Measurements from ENCODE around the gene ZNF215.
"Not testable (repeated sequence)": the region's sequence is repeated elsewhere in the genome, so short reads cannot be mapped to it uniquely, and the experiment has no call there.

The ZNF215 gene

GRCh38 chr11:6926208-6927029, at the start of gene ZNF215:
Gene ZNF215 (plus strand): TSS chr11:6926426. CDS start chr11:6932273, 5,847 bp downstream.
- peak within 1 kb of the TSS; percentile 84 for H3K9ac ChIP-seq (ENCODE audit: low read depth, low read length)
- H3K36me3 ChIP-seq (ENCODE audit: control insufficient read depth, insufficient read depth, low read length) = peaks cover 10% of the 10 kb centered on the region
- peak within 1 kb of the TSS; percentile 67 for H3K27ac ChIP-seq (ENCODE audit: low read depth, low read length)
- peak within 1 kb of the TSS; percentile 86 for H3K4me3 ChIP-seq (ENCODE audit: low read depth, low read length)
- no peaks in the 10 kb centered on the region for H3K9me3 ChIP-seq (ENCODE audit: control insufficient read depth, insufficient read depth, low read length)
- 0 out of 2 replicates have a peak, but pooled peaks cover 4% of the 10 kb centered on the region for H3K27me3 ChIP-seq (ENCODE audit: control insufficient read depth, insufficient read depth, low read length)
- peaks cover 20% of the 10 kb centered on the region for H3K4me1 ChIP-seq (ENCODE audit: control insufficient read depth, insufficient read depth, low read length)

GRCh38 chr11:6876914-6877313, 49.3 kb upstream of the ZNF215 start:
- no peaks in the 10 kb centered on the region for H3K36me3 ChIP-seq (ENCODE audit: control insufficient read depth, insufficient read depth, low read length)
- H3K4me1 ChIP-seq (ENCODE audit: control insufficient read depth, insufficient read depth, low read length) = no peaks in the 10 kb centered on the region

GRCh38 chr11:6882751-6883150, 43.5 kb upstream of the ZNF215 start:
- H3K27me3 ChIP-seq (ENCODE audit: control insufficient read depth, insufficient read depth, low read length) = no peaks in the 10 kb centered on the region
- H3K4me3 ChIP-seq (ENCODE audit: low read depth, low read length) = no peak overlapping the region
- H3K27ac ChIP-seq (ENCODE audit: low read depth, low read length) = no peak overlapping the region
- no peaks in the 10 kb centered on the region for H3K4me1 ChIP-seq (ENCODE audit: control insufficient read depth, insufficient read depth, low read length)
- no peaks in the 10 kb centered on the region for H3K36me3 ChIP-seq (ENCODE audit: control insufficient read depth, insufficient read depth, low read length)
- no peak overlapping the region for H3K9ac ChIP-seq (ENCODE audit: low read depth, low read length)
- no peaks in the 10 kb centered on the region for H3K9me3 ChIP-seq (ENCODE audit: control insufficient read depth, insufficient read depth, low read length)

More at GRCh38 chr11:6876914-6877313, 49.3 kb upstream of the ZNF215 start:
- Histone ChIP-seq H3K9ac (ENCODE audit: low read depth, low read length) (no peak overlapping the region), H3K4me3 (ENCODE audit: low read depth, low read length) (no peak overlapping the region), H3K27ac (ENCODE audit: low read depth, low read length) (no peak overlapping the region), H3K9me3 (ENCODE audit: control insufficient read depth, insufficient read depth, low read length) (no peaks in the 10 kb centered on the region; the same call in 1 of the 2 replicates), H3K27me3 (ENCODE audit: control insufficient read depth, insufficient read depth, low read length) (no peaks in the 10 kb centered on the region)

GRCh38 chr11:6887711-6888110, 38.5 kb upstream of the ZNF215 start:
- not testable (repeated sequence) for H3K36me3 ChIP-seq (ENCODE audit: control insufficient read depth, insufficient read depth, low read length); H3K4me3 ChIP-seq (ENCODE audit: low read depth, low read length); H3K4me1 ChIP-seq (ENCODE audit: control insufficient read depth, insufficient read depth, low read length); H3K27ac ChIP-seq (ENCODE audit: low read depth, low read length); H3K27me3 ChIP-seq (ENCODE audit: control insufficient read depth, insufficient read depth, low read length); H3K9me3 ChIP-seq (ENCODE audit: control insufficient read depth, insufficient read depth, low read length); H3K9ac ChIP-seq (ENCODE audit: low read depth, low read length)

- no peaks in the 10 kb centered on the region for H3K27me3 ChIP-seq (ENCODE audit: control insufficient read depth, insufficient read depth, low read length)
- no peak overlapping the region for H3K9ac ChIP-seq (ENCODE audit: low read depth, low read length)
- no peak overlapping the region for H3K27ac ChIP-seq (ENCODE audit: low read depth, low read length)
- H3K36me3 ChIP-seq (ENCODE audit: control insufficient read depth, insufficient read depth, low read length) = no peaks in the 10 kb centered on the region
- no peak overlapping the region for H3K4me3 ChIP-seq (ENCODE audit: low read depth, low read length)
- no peaks in the 10 kb centered on the region for H3K9me3 ChIP-seq (ENCODE audit: control insufficient read depth, insufficient read depth, low read length)
- no peaks in the 10 kb centered on the region for H3K4me1 ChIP-seq (ENCODE audit: control insufficient read depth, insufficient read depth, low read length)
Observed at GRCh38 chr11:6888830-6889229, 37.4 kb upstream of the ZNF215 start.

- Histone ChIP-seq H3K9me3 (ENCODE audit: control insufficient read depth, insufficient read depth, low read length) (no peaks in the 10 kb centered on the region), H3K27ac (ENCODE audit: low read depth, low read length) (no peak overlapping the region), H3K4me1 (ENCODE audit: control insufficient read depth, insufficient read depth, low read length) (no peaks in the 10 kb centered on the region), H3K27me3 (ENCODE audit: control insufficient read depth, insufficient read depth, low read length) (no peaks in the 10 kb centered on the region), H3K9ac (ENCODE audit: low read depth, low read length) (no peak overlapping the region), H3K36me3 (ENCODE audit: control insufficient read depth, insufficient read depth, low read length) (no peaks in the 10 kb centered on the region), H3K4me3 (ENCODE audit: low read depth, low read length) (no peak overlapping the region)
Observed at GRCh38 chr11:6889835-6890234, 36.4 kb upstream of the ZNF215 start.

- Histone ChIP-seq H3K27ac (ENCODE audit: low read depth, low read length) (no peak within 1 kb of the TSS), H3K36me3 (ENCODE audit: control insufficient read depth, insufficient read depth, low read length) (no peaks in the 10 kb centered on the region), H3K27me3 (ENCODE audit: control insufficient read depth, insufficient read depth, low read length) (no peaks in the 10 kb centered on the region), H3K4me3 (ENCODE audit: low read depth, low read length) (no peak within 1 kb of the TSS), H3K9me3 (ENCODE audit: control insufficient read depth, insufficient read depth, low read length) (no peaks in the 10 kb centered on the region), H3K9ac (ENCODE audit: low read depth, low read length) (no peak within 1 kb of the TSS), H3K4me1 (ENCODE audit: control insufficient read depth, insufficient read depth, low read length) (no peaks in the 10 kb centered on the region)
Observed at GRCh38 chr11:6892400-6892799, 33.8 kb upstream of the ZNF215 start, which contains the start of gene OR2D2. Gene OR2D2 (minus strand): TSS chr11:6892500. CDS start chr11:6892500, 0 bp downstream.

- H3K4me1 ChIP-seq (ENCODE audit: control insufficient read depth, insufficient read depth, low read length) = no peaks in the 10 kb centered on the region
- no peak overlapping the region for H3K27ac ChIP-seq (ENCODE audit: low read depth, low read length)
- no peak overlapping the region for H3K9ac ChIP-seq (ENCODE audit: low read depth, low read length)
- H3K4me3 ChIP-seq (ENCODE audit: low read depth, low read length) = no peak overlapping the region
- H3K9me3 ChIP-seq (ENCODE audit: control insufficient read depth, insufficient read depth, low read length) = no peaks in the 10 kb centered on the region
- no peaks in the 10 kb centered on the region for H3K27me3 ChIP-seq (ENCODE audit: control insufficient read depth, insufficient read depth, low read length)
- H3K36me3 ChIP-seq (ENCODE audit: control insufficient read depth, insufficient read depth, low read length) = no peaks in the 10 kb centered on the region
Observed at GRCh38 chr11:6894097-6894496, 32.1 kb upstream of the ZNF215 start.

GRCh38 chr11:6895010-6895409, 31.2 kb upstream of the ZNF215 start:
- Histone ChIP-seq H3K27ac (ENCODE audit: low read depth, low read length) (no peak overlapping the region), H3K9ac (ENCODE audit: low read depth, low read length) (no peak overlapping the region), H3K4me3 (ENCODE audit: low read depth, low read length) (no peak overlapping the region), H3K4me1 (ENCODE audit: control insufficient read depth, insufficient read depth, low read length) (no peaks in the 10 kb centered on the region), H3K27me3 (ENCODE audit: control insufficient read depth, insufficient read depth, low read length) (no peaks in the 10 kb centered on the region), H3K36me3 (ENCODE audit: control insufficient read depth, insufficient read depth, low read length) (no peaks in the 10 kb centered on the region), H3K9me3 (ENCODE audit: control insufficient read depth, insufficient read depth, low read length) (no peaks in the 10 kb centered on the region)

GRCh38 chr11:6898911-6899310, 27.3 kb upstream of the ZNF215 start:
- Histone ChIP-seq H3K4me3 (ENCODE audit: low read depth, low read length) (no peak overlapping the region), H3K9ac (ENCODE audit: low read depth, low read length) (no peak overlapping the region), H3K27ac (ENCODE audit: low read depth, low read length) (no peak overlapping the region), H3K36me3 (ENCODE audit: control insufficient read depth, insufficient read depth, low read length) (no peaks in the 10 kb centered on the region), H3K4me1 (ENCODE audit: control insufficient read depth, insufficient read depth, low read length) (no peaks in the 10 kb centered on the region), H3K9me3 (ENCODE audit: control insufficient read depth, insufficient read depth, low read length) (no peaks in the 10 kb centered on the region), H3K27me3 (ENCODE audit: control insufficient read depth, insufficient read depth, low read length) (no peaks in the 10 kb centered on the region)

GRCh38 chr11:6900327-6900999, 25.8 kb upstream of the ZNF215 start:
- Histone ChIP-seq H3K9ac (ENCODE audit: low read depth, low read length) (no peak overlapping the region), H3K27me3 (ENCODE audit: control insufficient read depth, insufficient read depth, low read length) (no peaks in the 10 kb centered on the region), H3K36me3 (ENCODE audit: control insufficient read depth, insufficient read depth, low read length) (no peaks in the 10 kb centered on the region), H3K4me3 (ENCODE audit: low read depth, low read length) (no peak overlapping the region), H3K27ac (ENCODE audit: low read depth, low read length) (no peak overlapping the region), H3K9me3 (ENCODE audit: control insufficient read depth, insufficient read depth, low read length) (no peaks in the 10 kb centered on the region; the same call in 1 of the 2 replicates), H3K4me1 (ENCODE audit: control insufficient read depth, insufficient read depth, low read length) (no peaks in the 10 kb centered on the region)

All from HUES48 (cell line).